HG03520 (cell line): ENCODE results near the gene RAB3IP.
"Not testable (repeated sequence)": the region's sequence is repeated elsewhere in the genome, so short reads cannot be mapped to it uniquely, and the experiment has no call there.

Source experiments
- ATAC-seq: cut with Tn5 transposase; IDR thresholded peaks from one replicate; pipeline ENCODE4 v1.9.1; 2021; ENCODE audit warnings: mild to moderate bottlenecking, moderate library complexity; ENCODE audit not compliant: unreplicated experiment

RAB3IP gene

DNA sequence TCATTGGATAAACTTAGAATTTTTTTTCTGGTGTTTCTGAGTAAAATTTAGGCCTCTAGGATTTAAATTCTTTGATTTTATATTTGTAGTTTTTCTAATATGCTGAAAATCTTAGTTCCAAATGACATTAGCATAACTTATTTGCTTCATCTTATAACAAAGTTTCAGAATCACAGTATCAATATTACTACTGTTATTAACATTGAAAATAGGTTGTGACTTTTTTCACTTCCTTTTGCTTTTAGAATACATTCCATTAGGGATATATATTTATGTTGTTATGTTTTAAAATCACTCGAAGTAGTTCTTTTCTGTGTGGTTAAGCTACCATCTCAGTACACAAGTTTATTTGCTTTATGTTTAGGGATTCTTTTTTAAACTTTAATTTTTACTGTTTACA lies 12.8 kb downstream of the RAB3IP start:
- no peak for ATAC-seq

DNA sequence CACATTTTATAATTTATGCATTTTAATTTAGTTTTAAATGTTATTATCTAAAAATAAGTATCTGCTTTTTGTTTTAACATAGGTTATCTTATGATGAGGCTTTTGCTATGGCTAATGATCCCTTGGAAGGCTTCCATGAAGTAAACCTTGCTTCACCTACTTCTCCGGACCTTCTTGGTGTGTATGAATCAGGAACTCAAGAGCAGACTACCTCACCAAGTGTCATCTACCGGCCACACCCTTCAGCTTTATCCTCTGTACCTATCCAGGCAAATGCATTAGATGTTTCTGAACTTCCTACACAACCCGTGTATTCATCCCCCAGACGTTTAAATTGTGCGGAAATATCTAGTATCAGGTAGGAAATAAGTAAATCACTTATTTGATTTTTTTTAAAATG lies 16.6 kb downstream of the RAB3IP start:
- ATAC-seq: no peak

- no peak for ATAC-seq
Measured at GRCh38 chr12:69756088-69756755, 17.6 kb downstream of the RAB3IP start.

DNA sequence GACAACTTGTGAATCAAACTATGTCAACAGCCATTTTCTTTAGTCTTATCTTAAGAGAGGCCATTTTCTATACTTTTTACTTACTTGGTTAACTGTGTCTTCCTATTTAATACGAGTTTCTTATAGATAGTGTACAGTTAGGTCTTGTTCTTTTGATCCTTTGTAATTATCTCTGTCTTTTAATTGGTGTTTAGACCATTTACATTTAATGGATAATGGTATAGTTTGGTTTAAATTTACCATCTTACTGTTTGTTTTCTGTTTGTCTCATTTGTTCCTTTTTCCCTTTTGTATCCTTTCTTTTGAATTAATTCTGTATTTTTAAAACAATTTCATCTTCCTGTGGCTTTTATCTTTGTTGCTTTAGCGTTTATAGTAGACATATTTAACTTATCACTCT lies 19.4 kb downstream of the RAB3IP start:
- ATAC-seq: no peak

DNA sequence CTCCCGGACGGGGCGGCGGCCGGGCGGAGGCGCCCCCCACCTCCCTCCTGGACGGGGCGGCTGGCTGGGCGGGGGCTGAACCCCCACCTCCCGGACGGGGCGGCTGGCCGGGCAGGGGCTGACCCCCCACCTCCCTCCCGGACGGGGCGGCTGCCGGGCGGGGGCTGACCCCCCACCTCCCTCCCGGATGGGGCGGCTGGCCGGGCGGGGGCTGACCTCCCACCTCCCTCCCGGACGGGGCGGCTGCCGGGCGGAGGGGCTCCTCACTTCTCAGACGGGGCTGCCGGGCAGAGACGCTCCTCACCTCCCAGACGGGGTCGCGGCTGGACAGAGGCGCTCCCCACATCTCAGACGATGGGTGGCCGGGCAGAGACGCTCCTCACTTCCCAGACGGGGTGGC lies 20.9 kb downstream of the RAB3IP start:
- ATAC-seq: not testable (repeated sequence)

GRCh38 chr12:69765515-69765914 lies 26.9 kb downstream of the RAB3IP start:
- no peak for ATAC-seq

- ATAC-seq: no peak
Measured at GRCh38 chr12:69766260-69766659, 27.6 kb downstream of the RAB3IP start.

DNA sequence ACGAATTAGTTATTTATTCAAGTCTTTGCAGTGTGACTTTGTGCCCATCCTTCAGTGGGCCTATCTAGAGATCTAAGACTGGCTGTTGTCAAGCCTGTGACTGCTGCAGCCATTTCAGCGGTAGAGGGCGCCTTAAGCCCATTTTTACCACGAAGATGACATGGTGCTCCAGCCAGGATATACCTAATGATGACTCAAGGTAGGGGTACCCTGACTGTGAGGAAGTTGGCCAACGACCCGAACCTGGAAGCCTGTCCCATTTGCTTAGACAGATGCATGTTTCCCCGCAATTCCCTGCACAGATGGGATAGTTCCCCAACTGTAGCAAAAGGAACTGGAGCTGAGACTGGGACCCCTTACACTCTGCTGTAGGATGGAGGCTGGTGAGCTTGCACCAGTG lies 41.3 kb downstream of the RAB3IP start:
- no peak for ATAC-seq

DNA sequence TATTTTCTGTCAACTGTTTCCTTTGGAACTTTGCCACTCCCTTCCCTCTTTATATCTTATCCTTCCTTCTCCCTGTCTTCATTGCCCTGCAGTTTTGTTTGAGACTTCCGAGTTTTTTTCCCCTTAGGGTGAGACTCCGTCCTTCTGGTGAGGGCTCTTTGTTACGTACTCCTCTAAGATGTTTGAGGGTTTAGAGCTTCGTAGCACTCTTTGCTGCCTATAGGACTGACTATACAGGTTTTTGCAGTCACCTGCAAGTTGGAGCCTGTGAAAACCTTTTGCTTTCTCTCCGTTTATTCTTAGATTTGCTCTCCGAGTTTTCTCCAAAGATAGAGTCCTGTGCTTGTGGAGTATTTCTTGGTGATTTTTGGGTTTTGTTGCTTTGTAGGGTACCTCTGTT lies 44.7 kb downstream of the RAB3IP start:
- no peak for ATAC-seq

DNA sequence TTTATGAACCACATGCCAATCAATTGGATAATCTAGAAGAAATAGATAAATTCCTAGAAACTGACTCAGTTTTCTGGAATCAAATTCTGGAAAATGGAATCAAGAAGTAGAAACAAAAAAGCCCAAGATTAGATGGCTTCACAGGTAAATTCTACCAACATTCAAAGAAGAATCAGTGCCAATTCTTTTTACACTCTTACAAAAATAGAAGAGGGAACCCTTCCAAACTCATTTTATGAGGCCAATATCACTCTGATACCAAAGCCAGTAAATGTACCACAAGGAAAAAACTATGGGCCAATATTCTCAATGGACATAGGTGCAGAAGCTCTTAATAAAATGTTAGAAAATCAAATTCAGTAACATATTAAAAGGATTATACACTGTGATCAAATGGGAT lies 50.7 kb downstream of the RAB3IP start:
- ATAC-seq: no peak

DNA sequence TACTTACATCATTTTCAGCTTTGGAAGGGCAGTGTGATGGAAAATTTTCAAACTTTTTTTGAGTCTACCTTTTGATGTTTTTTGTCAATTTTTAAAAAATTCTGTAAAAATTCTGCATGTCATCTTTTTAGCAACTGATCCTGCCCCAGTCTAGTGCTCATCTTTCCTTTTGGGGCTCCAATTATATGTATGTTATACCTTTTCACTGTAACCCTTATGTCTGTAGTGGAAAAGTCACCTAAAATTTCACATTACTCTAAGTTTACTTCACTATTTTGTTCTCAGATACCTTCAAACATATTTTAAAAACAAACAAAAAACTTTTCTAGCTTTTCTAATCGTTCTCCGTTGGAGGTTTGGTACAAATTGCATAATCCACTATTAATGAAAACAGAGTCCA lies 53.9 kb downstream of the RAB3IP start:
- ATAC-seq: no peak

GRCh38 chr12:69807101-69807897 lies 68.6 kb downstream of the RAB3IP start:
- not testable (repeated sequence) for ATAC-seq

DNA sequence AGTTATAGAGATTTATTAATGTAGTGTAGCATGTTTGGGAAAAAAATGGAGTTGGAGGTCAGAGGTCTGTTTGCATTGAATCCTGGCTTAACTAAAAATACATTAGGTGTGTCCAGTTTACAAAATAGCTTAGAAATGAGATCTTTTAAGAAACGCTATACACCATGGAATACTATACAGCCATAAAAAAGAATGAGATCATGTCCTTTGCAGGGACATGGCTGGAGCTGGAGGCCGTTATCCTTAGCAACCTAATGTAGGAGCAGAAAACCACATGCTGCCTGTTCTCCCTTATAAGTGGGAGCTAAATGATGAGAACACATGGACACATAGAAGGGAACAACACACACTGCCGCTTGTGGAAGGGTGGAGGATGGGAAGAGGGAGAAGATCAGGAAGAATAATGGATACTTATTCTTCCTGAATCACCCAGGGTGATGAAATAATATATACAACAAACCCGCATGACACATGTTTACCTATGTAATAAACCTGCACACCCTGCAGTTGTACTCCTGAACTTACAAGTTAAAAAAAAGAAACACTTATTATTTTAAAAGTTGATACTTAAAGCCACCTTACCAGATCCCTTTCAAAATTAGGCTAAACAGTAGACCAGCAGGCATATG lies 72.3 kb downstream of the RAB3IP start:
- ATAC-seq: no peak

- peak; percentile 59 for ATAC-seq
Measured at GRCh38 chr12:69816082-69816481, 77.4 kb downstream of the RAB3IP start.

GRCh38 chr12:69821032-69821455 lies 82.4 kb downstream of the RAB3IP start:
- ATAC-seq: no peak

DNA sequence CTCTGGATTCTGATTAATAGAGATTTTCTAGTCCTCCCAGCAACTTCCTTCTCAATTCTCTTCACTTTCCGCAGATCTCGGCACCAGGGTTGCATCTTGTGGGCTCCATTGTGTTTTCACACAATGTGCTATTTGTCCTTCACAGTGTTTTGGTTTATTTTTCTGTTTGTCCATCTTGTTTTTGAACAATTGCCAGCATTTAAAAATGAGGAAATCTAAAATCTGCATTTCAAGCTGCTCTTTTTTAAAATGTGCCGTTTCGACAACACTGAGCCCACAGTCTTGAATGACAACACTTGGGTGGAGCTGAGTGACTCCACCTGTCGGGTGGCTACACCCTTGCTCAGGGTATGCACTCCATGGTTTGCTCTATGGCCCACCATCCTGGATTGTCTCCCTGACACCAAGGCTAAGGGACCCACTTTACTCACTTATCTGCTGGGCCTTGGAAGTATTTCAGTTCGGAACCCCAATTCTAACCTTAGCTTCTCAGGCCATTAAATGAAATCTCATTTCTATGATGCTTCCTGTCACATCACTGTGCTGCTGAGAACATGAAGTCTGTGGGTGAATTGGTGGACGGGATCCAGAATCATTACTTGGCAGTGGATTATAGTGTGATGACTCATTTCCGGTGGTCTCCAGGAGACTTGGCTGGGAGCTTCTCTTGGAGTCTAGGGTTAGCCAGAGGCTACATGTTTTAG lies 82.9 kb downstream of the RAB3IP start:
- no peak for ATAC-seq

DNA sequence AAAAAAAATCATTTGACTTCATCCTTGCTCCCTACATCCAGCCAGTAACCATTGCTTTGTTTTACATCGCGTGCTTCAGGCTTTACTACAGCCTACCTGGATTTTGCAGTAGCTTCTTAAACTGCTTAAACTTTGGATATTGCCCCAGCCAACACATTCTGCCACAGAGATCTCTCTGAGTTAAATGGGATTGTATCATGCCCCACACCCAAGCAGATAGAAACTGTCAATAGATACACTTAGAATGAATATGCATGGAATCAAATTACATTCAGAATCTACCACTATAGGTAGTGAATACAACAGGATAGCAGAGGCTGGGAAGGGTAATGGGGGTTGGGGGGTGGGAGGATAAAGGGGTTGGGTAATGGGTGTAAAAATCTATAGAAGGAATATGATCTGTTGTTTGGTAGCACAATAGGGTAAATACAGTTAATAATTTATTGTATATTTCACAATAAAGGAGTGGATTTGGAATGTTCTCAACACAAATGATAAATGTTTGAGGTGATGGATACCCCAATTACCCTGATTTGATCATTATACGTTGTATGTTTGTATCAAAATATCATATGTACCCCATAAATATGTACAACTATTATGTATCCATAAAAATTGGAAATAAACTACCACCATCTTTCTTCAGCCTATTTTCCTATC lies 83.7 kb downstream of the RAB3IP start:
- no peak for ATAC-seq

GRCh38 chr12:69824028-69824427 lies 85.4 kb downstream of the RAB3IP start:
- ATAC-seq: no peak

DNA sequence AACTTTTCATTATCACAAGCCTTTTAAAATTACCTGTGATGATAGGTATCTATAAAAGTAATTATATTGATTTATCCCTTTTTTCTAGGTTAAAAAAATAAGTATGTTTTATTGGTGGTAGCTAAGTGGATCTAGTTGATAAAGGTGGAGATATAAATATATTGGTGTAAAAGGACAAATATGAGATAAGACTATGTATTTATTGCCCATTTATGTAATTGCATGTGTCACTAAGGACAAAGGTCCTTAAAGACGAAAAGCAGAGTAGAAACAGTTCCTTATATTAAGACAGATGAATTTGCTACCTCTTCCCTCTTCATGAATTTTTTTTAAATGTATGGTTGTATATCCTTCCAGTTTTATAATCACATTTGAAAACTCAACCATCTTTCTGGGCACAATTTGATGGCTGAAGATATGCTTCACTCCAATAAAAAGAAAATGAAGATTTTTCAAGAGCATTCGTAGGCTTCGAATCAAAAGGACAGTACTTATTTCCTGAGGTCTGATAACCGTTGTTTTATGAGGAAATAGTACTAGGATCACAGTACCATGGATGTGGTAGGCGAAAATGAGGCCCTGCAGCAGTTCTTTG lies 86.4 kb downstream of the RAB3IP start, which contains the start of gene MYRFL:
Gene MYRFL (plus strand): TSS at position 262 of the 595 bp plus-strand sequence. CDS start 291 bp downstream, at position 553.
- ATAC-seq: no peak

DNA sequence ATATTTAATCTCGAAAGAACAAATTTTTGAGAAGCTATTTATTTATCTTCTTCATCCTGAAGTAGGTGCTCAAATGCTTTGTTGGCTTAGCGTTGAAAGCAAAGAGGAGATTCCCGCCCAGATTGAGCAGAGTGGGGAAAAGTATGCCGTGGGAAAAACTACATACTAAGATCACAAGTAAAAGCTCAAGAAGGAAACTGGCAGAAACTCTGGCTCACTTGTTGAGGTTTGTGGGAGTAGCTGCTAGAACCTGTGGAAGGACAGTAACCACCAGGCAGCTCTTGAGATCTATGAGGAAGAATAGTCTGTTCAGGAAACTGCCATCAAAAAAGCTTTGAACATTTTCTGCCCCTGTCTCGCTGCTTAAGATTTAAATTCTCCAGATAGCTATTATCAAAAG lies 90.2 kb downstream of the RAB3IP start:
- ATAC-seq: no peak
